ENCODE results near the gene MAP3K12. TPM values are rescaled to one million over a fixed set of nuclear protein-coding genes. Genes with fewer than 3 reads are reported as not detected.
"Not testable (repeated sequence)": the region's sequence is repeated elsewhere in the genome, so short reads cannot be mapped to it uniquely, and the experiment has no call there.

The MAP3K12 gene
- total RNA-seq, 3 donors from 2014 or later (not counting 1 experiment from before 2014, with no cell fraction given) = 15.3 to 21.8 (median 21.8) TPM

GRCh38 chr12:53451661-53452158 lies 47.5 kb downstream of the MAP3K12 start, which contains the start of gene PCBP2:
PCBP2 (plus strand) TSS chr12:53452102; CDS start chr12:53454801, 2,699 bp downstream.
- Histone ChIP-seq H3K9me3 (ENCODE audit: control insufficient read depth, insufficient read depth, low read length) (no peaks in the 10 kb centered on the region), H3K27me3 (ENCODE audit: control insufficient read depth, insufficient read depth, low read length) (no peaks in the 10 kb centered on the region), H3K27ac (ENCODE audit: low read length) (peak within 1 kb of the TSS; percentile 95), H3K4me1 (ENCODE audit: control insufficient read depth, insufficient read depth, low read length) (peaks cover 4% of the 10 kb centered on the region), H3K4me3 (ENCODE audit: low read length) (peak within 1 kb of the TSS; percentile 97), H3K36me3 (ENCODE audit: control insufficient read depth, insufficient read depth, low read length) (peaks cover 32% of the 10 kb centered on the region)
- Mint-ChIP-seq H3K36me3 (peaks cover 25% of the 10 kb centered on the region), H3K27ac (peak within 1 kb of the TSS; percentile 81 to 86), H3K4me3 (peak within 1 kb of the TSS; percentile 88), H3K4me1 (peaks cover 34 to 39% of the 10 kb centered on the region in 2 donors), H3K9me3 (no peaks in the 10 kb centered on the region), H3K27me3 (ENCODE audit: low read depth in 2 of 2) (no peaks in the 10 kb centered on the region)
- ATAC-seq (peak; percentile 89 to 96 (median 90)), DNase-seq (peak; percentile 93 to 99)
- WGBS (ENCODE audit: insufficient coverage) = 0% methylated on average over 27 of the region's 32 CpGs
- intact Hi-C loops (cut with micrococcal nuclease) = loop anchor here (1.0 to 2.0 kb wide), 3 partner anchors 10 to 57 kb away; partner anchors contain the start of genes PRR13 and TARBP2
- peak; percentile 85 for TF ChIP-seq CTCF (IDR thresholded peaks at IDR 0.05)

DNA sequence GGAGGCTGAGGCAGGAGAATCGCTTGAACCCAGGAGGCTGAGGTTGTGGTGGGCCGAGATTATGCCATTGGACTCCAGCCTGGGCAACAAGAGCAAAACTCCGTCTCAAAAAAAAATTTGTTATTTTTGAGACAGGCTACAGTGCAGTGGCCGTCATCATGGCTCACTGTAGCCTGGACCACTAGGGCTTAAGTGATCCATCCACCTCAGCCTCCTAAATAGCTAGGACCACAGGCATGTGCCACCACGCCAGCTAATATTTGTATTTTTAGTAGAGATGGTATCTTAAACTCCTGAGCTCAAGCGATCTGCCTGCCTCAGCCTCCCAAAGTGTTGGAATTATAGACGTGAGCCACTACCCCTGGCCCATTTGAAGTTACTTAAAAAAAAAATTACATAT lies 48.3 kb downstream of the MAP3K12 start:
- Histone ChIP-seq H3K9me3 (ENCODE audit: control insufficient read depth, insufficient read depth, low read length) (no peaks in the 10 kb centered on the region), H3K4me1 (ENCODE audit: control insufficient read depth, insufficient read depth, low read length) (peaks cover 4% of the 10 kb centered on the region), H3K36me3 (ENCODE audit: control insufficient read depth, insufficient read depth, low read length) (peaks cover 28% of the 10 kb centered on the region), H3K27me3 (ENCODE audit: control insufficient read depth, insufficient read depth, low read length) (no peaks in the 10 kb centered on the region), H3K27ac (ENCODE audit: low read length) (no peak overlapping the region), H3K4me3 (ENCODE audit: low read length) (no peak overlapping the region)
- Mint-ChIP-seq H3K9me3 (no peaks in the 10 kb centered on the region), H3K4me3 (no peak overlapping the region), H3K4me1 (peaks cover 42 to 47% of the 10 kb centered on the region in 2 donors), H3K36me3 (peaks cover 25% of the 10 kb centered on the region), H3K27ac (peak overlapping the region in 1 of 2 donors; percentile 46), H3K27me3 (ENCODE audit: low read depth in 2 of 2) (no peaks in the 10 kb centered on the region)
- TF ChIP-seq CTCF (IDR thresholded peaks at IDR 0.05) = no peak
- DNase-seq (no peak), ATAC-seq (no peak)
- 93% methylated on average over 4 of the region's 7 CpGs for WGBS (ENCODE audit: insufficient coverage)
- intact Hi-C loops (cut with micrococcal nuclease) = loop anchor here (1.0 to 2.0 kb wide), 2 partner anchors 10 to 50 kb away; partner anchors contain the start of genes PRR13 and TARBP2

GRCh38 chr12:53444593-53445325 lies 54.5 kb downstream of the MAP3K12 start:
- H3K27ac ChIP-seq (ENCODE audit: low read length); H3K4me3 ChIP-seq (ENCODE audit: low read length); H3K27me3 Mint-ChIP-seq (ENCODE audit: low read depth in 2 of 2); H3K9me3 Mint-ChIP-seq; H3K27me3 ChIP-seq (ENCODE audit: control insufficient read depth, insufficient read depth, low read length); H3K4me3 Mint-ChIP-seq; DNase-seq; H3K9me3 ChIP-seq (ENCODE audit: control insufficient read depth, insufficient read depth, low read length); intact Hi-C loops (cut with micrococcal nuclease); H3K36me3 Mint-ChIP-seq; ATAC-seq: not testable (repeated sequence)
- H3K4me1 Mint-ChIP-seq = peaks cover 42 to 60% of the 10 kb centered on the region in 2 donors
- Histone ChIP-seq H3K4me1 (ENCODE audit: control insufficient read depth, insufficient read depth, low read length) (peaks cover 36% of the 10 kb centered on the region), H3K36me3 (ENCODE audit: control insufficient read depth, insufficient read depth, low read length) (peaks cover 33% of the 10 kb centered on the region)
- H3K27ac Mint-ChIP-seq = peak overlapping the region; percentile 51 to 94
- WGBS (ENCODE audit: insufficient coverage) = 96% methylated on average over 10 of the region's 11 CpGs

DNA sequence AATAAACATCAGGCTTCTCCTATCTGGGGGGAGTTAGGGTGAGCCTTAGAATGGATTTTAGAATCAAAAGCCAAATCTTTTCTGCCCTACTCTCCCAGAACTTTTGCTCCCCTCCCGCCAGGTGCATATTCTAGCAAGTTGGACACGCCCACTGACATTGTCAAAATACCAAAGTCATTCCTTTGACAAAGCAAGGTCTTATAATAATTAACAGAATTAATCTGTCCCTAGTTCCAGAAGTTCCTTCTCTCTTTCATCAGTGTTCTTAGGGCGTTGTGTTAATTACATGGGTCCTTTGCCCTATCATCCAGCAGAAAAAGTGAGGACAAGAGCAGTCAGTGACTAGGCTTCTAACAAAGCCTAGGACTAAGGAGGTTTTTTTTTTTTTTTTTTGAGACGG lies 55.3 kb downstream of the MAP3K12 start:
- DNase-seq (no peak), ATAC-seq (no peak)
- H3K4me1 ChIP-seq (ENCODE audit: control insufficient read depth, insufficient read depth, low read length) = peaks cover 36% of the 10 kb centered on the region
- no peak overlapping the region for H3K27ac ChIP-seq (ENCODE audit: low read length)
- no peaks in the 10 kb centered on the region for H3K27me3 ChIP-seq (ENCODE audit: control insufficient read depth, insufficient read depth, low read length)
- no peaks in the 10 kb centered on the region for H3K9me3 Mint-ChIP-seq
- intact Hi-C loops (cut with micrococcal nuclease) = no loop called here
- peaks cover 33% of the 10 kb centered on the region for H3K36me3 ChIP-seq (ENCODE audit: control insufficient read depth, insufficient read depth, low read length)
- no peak for TF ChIP-seq CTCF (IDR thresholded peaks at IDR 0.05)
- H3K27me3 Mint-ChIP-seq (ENCODE audit: low read depth in 2 of 2) = no peaks in the 10 kb centered on the region
- H3K9me3 ChIP-seq (ENCODE audit: control insufficient read depth, insufficient read depth, low read length) = no peaks in the 10 kb centered on the region
- peak overlapping the region; percentile 59 for H3K4me3 Mint-ChIP-seq
- peak overlapping the region; percentile 94 to 96 for H3K27ac Mint-ChIP-seq
- H3K4me3 ChIP-seq (ENCODE audit: low read length) = no peak overlapping the region
- 97% methylated on average over 3 of the region's 4 CpGs for WGBS (ENCODE audit: insufficient coverage)
- peaks cover 42 to 60% of the 10 kb centered on the region in 2 donors for H3K4me1 Mint-ChIP-seq
- H3K36me3 Mint-ChIP-seq = no peaks in the 10 kb centered on the region

Data from natural killer cell (primary cell).